ENCODE data around the gene RNF38.

- TF ChIP-seq, protein P1, sequence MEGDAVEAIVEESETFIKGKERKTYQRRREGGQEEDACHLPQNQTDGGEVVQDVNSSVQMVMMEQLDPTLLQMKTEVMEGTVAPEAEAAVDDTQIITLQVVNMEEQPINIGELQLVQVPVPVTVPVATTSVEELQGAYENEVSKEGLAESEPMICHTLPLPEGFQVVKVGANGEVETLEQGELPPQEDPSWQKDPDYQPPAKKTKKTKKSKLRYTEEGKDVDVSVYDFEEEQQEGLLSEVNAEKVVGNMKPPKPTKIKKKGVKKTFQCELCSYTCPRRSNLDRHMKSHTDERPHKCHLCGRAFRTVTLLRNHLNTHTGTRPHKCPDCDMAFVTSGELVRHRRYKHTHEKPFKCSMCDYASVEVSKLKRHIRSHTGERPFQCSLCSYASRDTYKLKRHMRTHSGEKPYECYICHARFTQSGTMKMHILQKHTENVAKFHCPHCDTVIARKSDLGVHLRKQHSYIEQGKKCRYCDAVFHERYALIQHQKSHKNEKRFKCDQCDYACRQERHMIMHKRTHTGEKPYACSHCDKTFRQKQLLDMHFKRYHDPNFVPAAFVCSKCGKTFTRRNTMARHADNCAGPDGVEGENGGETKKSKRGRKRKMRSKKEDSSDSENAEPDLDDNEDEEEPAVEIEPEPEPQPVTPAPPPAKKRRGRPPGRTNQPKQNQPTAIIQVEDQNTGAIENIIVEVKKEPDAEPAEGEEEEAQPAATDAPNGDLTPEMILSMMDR (IDR thresholded peaks at IDR 0.05), result no peak
- no peak for TF ChIP-seq EP300 (IDR thresholded peaks at IDR 0.05)
- no peak for TF ChIP-seq POLR2A (IDR thresholded peaks at IDR 0.05)
- no peak for TF ChIP-seq POLR2AphosphoS5 (IDR thresholded peaks at IDR 0.05)
Observed at GRCh38 chr9:36341936-36342577, 58.0 kb downstream of the RNF38 start.

Measured in stomach (tissue), 4 donors.